Measurements from ENCODE around the gene UMODL1.
"Not testable (repeated sequence)": the region's sequence is repeated elsewhere in the genome, so short reads cannot be mapped to it uniquely, and the experiment has no call there.

Gene UMODL1

DNA sequence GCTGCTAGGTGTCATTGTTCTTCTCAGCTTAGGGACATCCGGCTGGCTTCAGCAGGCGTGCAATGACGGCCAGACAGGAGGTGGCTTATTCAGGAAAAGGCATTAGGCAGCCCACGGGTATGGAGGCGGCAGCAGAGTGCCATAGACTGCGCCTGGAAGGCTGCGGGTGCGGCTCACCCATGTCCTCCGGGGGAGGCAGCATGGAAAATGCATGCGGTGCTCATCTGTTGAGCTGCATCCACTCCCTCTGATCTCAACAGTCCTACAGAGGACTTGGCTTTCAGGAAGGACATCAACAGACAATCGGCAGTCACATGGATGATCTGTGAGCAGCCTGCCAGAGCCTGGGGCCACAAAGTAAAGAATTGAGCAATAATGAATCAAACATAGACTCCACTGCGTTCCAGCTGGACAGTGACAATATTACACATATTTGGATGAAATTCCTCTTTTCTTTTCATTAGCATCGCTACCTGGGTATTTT is 42.9 kb downstream of the UMODL1 start:
- Histone ChIP-seq H3K9me3 (no peaks in the 10 kb centered on the region), H3K27ac (no peak overlapping the region), H3K36me3 (no peaks in the 10 kb centered on the region), H3K27me3 (peaks cover 22% of the 10 kb centered on the region), H3K4me1 (ENCODE audit: control insufficient read depth in 1 of 2, insufficient read depth in 1 of 2, low read depth in 1 of 2, low read length in 1 of 2) (peaks cover 9 to 17% of the 10 kb centered on the region in 2 experiments), H3K4me3 (ENCODE audit: low read depth in 1 of 2, low read length in 1 of 2) (no peak overlapping the region)
- TF ChIP-seq, protein P1, sequence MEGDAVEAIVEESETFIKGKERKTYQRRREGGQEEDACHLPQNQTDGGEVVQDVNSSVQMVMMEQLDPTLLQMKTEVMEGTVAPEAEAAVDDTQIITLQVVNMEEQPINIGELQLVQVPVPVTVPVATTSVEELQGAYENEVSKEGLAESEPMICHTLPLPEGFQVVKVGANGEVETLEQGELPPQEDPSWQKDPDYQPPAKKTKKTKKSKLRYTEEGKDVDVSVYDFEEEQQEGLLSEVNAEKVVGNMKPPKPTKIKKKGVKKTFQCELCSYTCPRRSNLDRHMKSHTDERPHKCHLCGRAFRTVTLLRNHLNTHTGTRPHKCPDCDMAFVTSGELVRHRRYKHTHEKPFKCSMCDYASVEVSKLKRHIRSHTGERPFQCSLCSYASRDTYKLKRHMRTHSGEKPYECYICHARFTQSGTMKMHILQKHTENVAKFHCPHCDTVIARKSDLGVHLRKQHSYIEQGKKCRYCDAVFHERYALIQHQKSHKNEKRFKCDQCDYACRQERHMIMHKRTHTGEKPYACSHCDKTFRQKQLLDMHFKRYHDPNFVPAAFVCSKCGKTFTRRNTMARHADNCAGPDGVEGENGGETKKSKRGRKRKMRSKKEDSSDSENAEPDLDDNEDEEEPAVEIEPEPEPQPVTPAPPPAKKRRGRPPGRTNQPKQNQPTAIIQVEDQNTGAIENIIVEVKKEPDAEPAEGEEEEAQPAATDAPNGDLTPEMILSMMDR (IDR thresholded peaks at IDR 0.05), result no peak

DNA sequence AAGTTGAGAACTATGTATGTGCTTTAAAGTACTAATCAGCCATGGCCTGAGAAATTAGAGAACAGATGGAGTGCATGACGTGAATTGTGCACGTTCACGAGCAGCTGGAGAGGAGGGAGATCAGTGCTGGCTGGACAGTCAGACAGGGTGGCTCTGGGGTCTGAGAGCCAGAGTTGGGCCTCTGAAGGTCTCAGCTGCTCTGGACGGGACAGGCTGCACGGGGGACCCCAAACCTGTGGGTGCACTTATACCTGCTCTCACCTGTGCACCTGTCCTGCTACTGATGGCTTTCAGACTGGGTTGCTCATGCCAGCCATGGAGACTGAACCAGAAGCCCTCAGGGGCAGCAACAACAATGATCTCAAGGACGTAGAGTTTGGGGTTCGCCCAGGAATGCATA is 43.5 kb downstream of the UMODL1 start:
- H3K4me1 ChIP-seq (ENCODE audit: control insufficient read depth in 1 of 2, insufficient read depth in 1 of 2, low read depth in 1 of 2, low read length in 1 of 2), result peaks cover 10 to 23% of the 10 kb centered on the region in 2 experiments
- H3K4me3 ChIP-seq (ENCODE audit: low read depth in 1 of 2, low read length in 1 of 2), result no peak overlapping the region
- TF ChIP-seq, protein P1 (IDR thresholded peaks at IDR 0.05), result no peak
- H3K27ac ChIP-seq, result no peak overlapping the region
- H3K27me3 ChIP-seq, result peaks cover 29% of the 10 kb centered on the region
- no peaks in the 10 kb centered on the region for H3K9me3 ChIP-seq
- H3K36me3 ChIP-seq, result no peaks in the 10 kb centered on the region

DNA sequence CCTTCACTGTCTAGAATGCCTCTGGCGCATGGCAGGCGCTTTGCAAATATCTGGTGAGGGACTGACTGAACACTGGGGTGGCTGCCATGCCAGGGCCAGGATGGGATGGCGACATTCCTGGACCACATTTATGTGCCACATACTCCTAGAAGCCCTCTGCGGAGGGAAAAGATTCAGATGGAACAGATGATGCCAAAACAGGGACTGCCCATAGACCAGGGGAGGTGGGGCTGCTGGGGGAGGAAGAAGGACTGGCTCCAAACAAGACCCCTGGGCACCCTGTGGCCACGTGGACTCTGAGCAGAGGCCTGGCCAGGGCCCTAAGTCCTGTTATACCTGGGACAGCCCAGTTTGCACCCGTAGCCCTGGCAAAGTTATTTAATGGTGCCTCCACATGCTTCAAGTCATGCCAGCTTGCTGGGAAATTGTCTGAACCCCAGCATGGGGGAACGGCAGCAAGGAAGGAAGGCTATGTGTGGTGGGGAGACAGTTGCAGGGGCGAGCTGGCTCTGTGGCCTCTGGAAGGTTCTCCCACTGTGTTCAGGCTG is 44.1 kb downstream of the UMODL1 start:
- Histone ChIP-seq H3K4me1 (ENCODE audit: control insufficient read depth in 1 of 2, insufficient read depth in 1 of 2, low read depth in 1 of 2, low read length in 1 of 2) (peaks cover 10 to 23% of the 10 kb centered on the region in 2 experiments), H3K27ac (no peak overlapping the region), H3K4me3 (ENCODE audit: low read depth in 1 of 2, low read length in 1 of 2) (no peak overlapping the region), H3K27me3 (peaks cover 34% of the 10 kb centered on the region), H3K36me3 (no peaks in the 10 kb centered on the region), H3K9me3 (no peaks in the 10 kb centered on the region)
- TF ChIP-seq, protein P1 (IDR thresholded peaks at IDR 0.05), result no peak

- H3K27ac ChIP-seq; H3K36me3 ChIP-seq; H3K9me3 ChIP-seq; H3K4me3 ChIP-seq (ENCODE audit: low read depth in 1 of 2, low read length in 1 of 2): not testable (repeated sequence)
- Histone ChIP-seq H3K4me1 (ENCODE audit: control insufficient read depth in 1 of 2, insufficient read depth in 1 of 2, low read depth in 1 of 2, low read length in 1 of 2) (peaks cover 10 to 23% of the 10 kb centered on the region in 2 experiments), H3K27me3 (peaks cover 48% of the 10 kb centered on the region)
Measured at GRCh38 chr21:42116551-42116950, 45.4 kb downstream of the UMODL1 start.

- H3K4me1 ChIP-seq (ENCODE audit: control insufficient read depth in 1 of 2, insufficient read depth in 1 of 2, low read depth in 1 of 2, low read length in 1 of 2), result peaks cover 10 to 23% of the 10 kb centered on the region in 2 experiments
- peaks cover 52% of the 10 kb centered on the region for H3K27me3 ChIP-seq
- TF ChIP-seq, protein P1 (IDR thresholded peaks at IDR 0.05), result peak; percentile 85
- H3K9me3 ChIP-seq, result no peaks in the 10 kb centered on the region
- H3K36me3 ChIP-seq, result no peaks in the 10 kb centered on the region
- no peak overlapping the region for H3K27ac ChIP-seq
- no peak overlapping the region for H3K4me3 ChIP-seq (ENCODE audit: low read depth in 1 of 2, low read length in 1 of 2)
Measured at GRCh38 chr21:42117229-42117966, 46.3 kb downstream of the UMODL1 start.

Data from neutrophil (primary cell).